GM19351 (cell line): ENCODE data around the gene FAM9C.

ENCODE experiments used
- ATAC-seq: cut with Tn5 transposase; IDR thresholded peaks from one replicate; pipeline ENCODE4 v1.9.1; 2021; ENCODE audit warnings: mild to moderate bottlenecking, moderate library complexity; ENCODE audit not compliant: unreplicated experiment

The FAM9C gene

GRCh38 chrX:13008851-13009250 lies 35.6 kb downstream of the FAM9C start:
- no peak for ATAC-seq

GRCh38 chrX:13008189-13008533 lies 36.3 kb downstream of the FAM9C start:
- ATAC-seq = peak; percentile 46

GRCh38 chrX:13007519-13008188 lies 36.8 kb downstream of the FAM9C start:
- ATAC-seq = no peak

- peak; percentile 70 for ATAC-seq
These were observed 38.6 kb downstream of the FAM9C start for GRCh38 chrX:13005661-13006473.

GRCh38 chrX:13001961-13002671 lies 42.3 kb downstream of the FAM9C start:
- ATAC-seq = no peak

GRCh38 chrX:13001097-13001496 lies 43.3 kb downstream of the FAM9C start:
- no peak for ATAC-seq

GRCh38 chrX:13000301-13000811 lies 44.1 kb downstream of the FAM9C start:
- peak; percentile 47 for ATAC-seq

- peak; percentile 59 for ATAC-seq
These were observed 45.0 kb downstream of the FAM9C start for GRCh38 chrX:12999422-12999821.

- no peak for ATAC-seq
These were observed 46.3 kb downstream of the FAM9C start for GRCh38 chrX:12997906-12998687.

GRCh38 chrX:12996934-12997435 lies 47.4 kb downstream of the FAM9C start:
- no peak for ATAC-seq

GRCh38 chrX:12994321-12994720 lies 50.1 kb downstream of the FAM9C start:
- no peak for ATAC-seq

- ATAC-seq = no peak
These were observed 50.6 kb downstream of the FAM9C start for GRCh38 chrX:12993826-12994225.

- ATAC-seq = no peak
These were observed 51.8 kb downstream of the FAM9C start for GRCh38 chrX:12992544-12993118.

GRCh38 chrX:12991575-12991974 lies 52.8 kb downstream of the FAM9C start:
- no peak for ATAC-seq

GRCh38 chrX:12989461-12989860 lies 55.0 kb downstream of the FAM9C start:
- no peak for ATAC-seq

- no peak for ATAC-seq
These were observed 55.6 kb downstream of the FAM9C start for GRCh38 chrX:12988797-12989196.

GRCh38 chrX:12987900-12988594 lies 56.4 kb downstream of the FAM9C start:
- ATAC-seq = no peak

- no peak for ATAC-seq
These were observed 57.1 kb downstream of the FAM9C start for GRCh38 chrX:12987340-12987739.

- no peak for ATAC-seq
These were observed 57.5 kb downstream of the FAM9C start for GRCh38 chrX:12986886-12987285.
